Endothelial cell of umbilical vein (primary cell): ENCODE measurements around the gene CXXC4. TPM values are rescaled to one million over a fixed set of nuclear protein-coding genes. Genes with fewer than 3 reads are reported as not detected.

Experiments used
- BruUV-seq: library from RNA; stranded (reverse); fragments of 400-500 nt; replicated peaks from 2 replicates; lab custom pipeline; 2021; lab: Mats Ljungman, UMichigan
- CTCF ChIA-PET: fragments of 300-600, 350-600 bp; sonication (Branson Sonifier 250); formaldehyde crosslinking; loops from one replicate; lab custom pipeline; 2021; ENCODE audit warnings: antibody characterized with exemption, inconsistent platforms; lab: Charles Lee
- POLR2A ChIA-PET: fragments of 300-600, 350-600 bp; sonication (Branson Sonifier 250); formaldehyde crosslinking; loops from one replicate; lab custom pipeline; 2021; ENCODE audit warnings: antibody characterized with exemption, inconsistent platforms; lab: Charles Lee
- DNase-seq: peaks from one replicate; pipeline ENCODE4 v3.0.0-alpha.2; 2011; ENCODE audit warnings: low read depth, low spot score
- FAIRE-seq: peaks from 2 replicates; lab custom pipeline; 2011; peaks lifted over from hg19 to GRCh38; lab: Jason Lieb, UNC
- H2AFZ ChIP-seq: 2 replicates; pipeline ENCODE4 v1.6.0; 2012; ENCODE audit warnings: low read depth, low read length, control low read depth, inconsistent platforms
- H3K27ac ChIP-seq: 2 replicates; pipeline ENCODE4 v1.5.1; 2011; ENCODE audit warnings: low read depth, mild to moderate bottlenecking, control low read depth, low read length, moderate library complexity; ENCODE audit not compliant: insufficient read depth
- H3K27me3 ChIP-seq, 2 experiments: 2 replicates each; pipeline versions ENCODE4 v1.6.0 to v1.6.1; 2011; ENCODE audit warnings: low read length in 2 of 2, mixed read lengths in 1 of 2; ENCODE audit not compliant: control insufficient read depth in 2 of 2, insufficient read depth in 2 of 2
- H3K36me3 ChIP-seq, 2 experiments: 2 replicates in 1 of 2; 3 replicates in 1 of 2; pipeline ENCODE4 v1.5.1; 2011; ENCODE audit warnings: low read length in 2 of 2, mild to moderate bottlenecking in 1 of 2, moderate library complexity in 1 of 2; ENCODE audit not compliant: control insufficient read depth in 2 of 2, insufficient read depth in 2 of 2; ENCODE audit errors: extremely low read depth in 1 of 2
- H3K4me1 ChIP-seq: 3 replicates; pipeline ENCODE4 v1.5.1; 2011; ENCODE audit warnings: mild to moderate bottlenecking, low read length; ENCODE audit not compliant: control insufficient read depth, insufficient read depth; ENCODE audit errors: extremely low read depth
- H3K4me2 ChIP-seq: 2 replicates; pipeline ENCODE4 v1.6.1; 2011; ENCODE audit warnings: low read length, control low read depth, mixed read lengths; ENCODE audit not compliant: insufficient read depth
- H3K4me3 ChIP-seq, 3 experiments: fragments of 200-600 bp in 1 of 3; sonication (generic), shearing (Covaris generic) in 1 of 3; replicated peaks in 1 of 3; 2 replicates each; pipeline ENCODE4 v1.5.1; 2011 to 2016; ENCODE audit warnings: control low read depth in 3 of 3, low read length in 3 of 3, mild to moderate bottlenecking in 2 of 3, inconsistent platforms in 1 of 3, low read depth in 1 of 3, moderate library complexity in 1 of 3; ENCODE audit not compliant: insufficient read depth in 1 of 3
- H3K79me2 ChIP-seq: 2 replicates; pipeline ENCODE4 v1.6.0; 2012; ENCODE audit warnings: low read length, inconsistent platforms; ENCODE audit not compliant: control insufficient read depth, insufficient read depth
- H3K9ac ChIP-seq: replicated peaks from 2 replicates; pipeline ENCODE3; 2011; ENCODE audit warnings: low read length, control low read depth; ENCODE audit not compliant: insufficient read depth; ENCODE audit errors: extremely low read depth
- H3K9me1 ChIP-seq: replicated peaks from 3 replicates; pipeline ENCODE4 v1.6.0; 2011; ENCODE audit warnings: mild to moderate bottlenecking, low read length; ENCODE audit not compliant: control insufficient read depth, insufficient read depth; ENCODE audit errors: extremely low read depth
- H3K9me3 ChIP-seq: replicated peaks from 2 replicates; pipeline ENCODE4 v1.5.1; 2012; ENCODE audit warnings: low read length, inconsistent platforms; ENCODE audit not compliant: control insufficient read depth, insufficient read depth
- H4K20me1 ChIP-seq: replicated peaks from 2 replicates; pipeline ENCODE3; 2011; ENCODE audit warnings: mild to moderate bottlenecking, low read length; ENCODE audit not compliant: control insufficient read depth, insufficient read depth; ENCODE audit errors: extremely low read depth
- EZH2 ChIP-seq: IDR thresholded peaks from 2 replicates; pipeline ENCODE4 v1.6.1; 2012; ENCODE audit warnings: borderline replicate concordance, low read depth, mild to moderate bottlenecking, moderate library complexity, low read length, inconsistent platforms; ENCODE audit not compliant: severe bottlenecking
- FOS ChIP-seq: IDR thresholded peaks from 2 replicates; pipeline ENCODE4 v1.6.1; 2011; ENCODE audit warnings: mild to moderate bottlenecking, low read length, moderate library complexity, borderline replicate concordance; ENCODE audit not compliant: insufficient read depth
- GATA2 ChIP-seq: IDR thresholded peaks from 2 replicates; pipeline ENCODE4 v1.7.0; 2011; ENCODE audit warnings: low read depth, mild to moderate bottlenecking, moderate library complexity, mixed read lengths, low read length; ENCODE audit not compliant: insufficient read length, insufficient read depth
- JUN ChIP-seq: IDR thresholded peaks from 2 replicates; pipeline ENCODE4 v1.6.1; 2011; ENCODE audit warnings: borderline replicate concordance, low read depth; ENCODE audit not compliant: insufficient read length, insufficient read depth
- MAX ChIP-seq: IDR thresholded peaks from 2 replicates; pipeline ENCODE4 v1.6.1; 2011; ENCODE audit not compliant: insufficient read depth, insufficient read length
- MYC ChIP-seq: IDR thresholded peaks from one replicate; pipeline ENCODE4 v1.6.1; 2011; ENCODE audit warnings: mild to moderate bottlenecking, low read depth, low read length
- POLR2A ChIP-seq: IDR thresholded peaks from 2 replicates; pipeline ENCODE4 v1.6.1; 2012; ENCODE audit warnings: low read depth, mild to moderate bottlenecking, control low read depth, low read length
- POLR2AphosphoS5 ChIP-seq: IDR thresholded peaks from 2 replicates; pipeline ENCODE4 v1.6.1; 2012; ENCODE audit warnings: low read depth, mild to moderate bottlenecking, control low read depth, low read length, moderate library complexity; ENCODE audit not compliant: insufficient read depth
- dilution Hi-C: fragments of 300-500 bp; cut with MboI; formaldehyde crosslinking; loops from one replicate; pipeline ENCODE4 v1.15.0; 2019; ENCODE audit warnings: low sequenced_read_pairs; ENCODE audit not compliant: extremely low pct_ligation_motif_present
- intact Hi-C: fragments of 100-400 bp; cut with micrococcal nuclease; formaldehyde crosslinking; loops from one replicate; pipeline ENCODE4 v1.10.0; 2022
- polyA plus RNA-seq, 4 experiments: library from polyadenylated mRNA; depleted of rRNA in 3 of 4; stranded (reverse) in 3 of 4; unstranded in 1 of 4; fragments of >200 nt; gene quantifications; 2 replicates each; pipeline versions ENCODE4 v1.2.1 to v1.2.3, GENCODE V29; 2011 to 2012; ENCODE audit warnings: missing spikeins in 1 of 4
- total RNA-seq: library from RNA; stranded (reverse); gene quantifications from 2 replicates; pipeline ENCODE4 v1.2.3, GENCODE V29; 2021
- TF ChIP-seq, protein P1 (sequence below), 2 donors: IDR thresholded peaks; 1 replicate in 1 of 2; 2 replicates in 1 of 2; pipeline ENCODE4 v1.5.1; 2011; ENCODE audit warnings: low read length in 2 of 2, mild to moderate bottlenecking in 2 of 2, moderate library complexity in 2 of 2, control low read depth in 1 of 2, inconsistent platforms in 1 of 2, low read depth in 1 of 2; ENCODE audit not compliant: insufficient read depth in 1 of 2; ENCODE audit errors: extremely low read depth in 1 of 2

The CXXC4 gene
- total and polyA plus RNA-seq, 2 donors (not counting 3 experiments of a cell fraction or from before 2014, with no cell fraction given) = not detected

DNA sequence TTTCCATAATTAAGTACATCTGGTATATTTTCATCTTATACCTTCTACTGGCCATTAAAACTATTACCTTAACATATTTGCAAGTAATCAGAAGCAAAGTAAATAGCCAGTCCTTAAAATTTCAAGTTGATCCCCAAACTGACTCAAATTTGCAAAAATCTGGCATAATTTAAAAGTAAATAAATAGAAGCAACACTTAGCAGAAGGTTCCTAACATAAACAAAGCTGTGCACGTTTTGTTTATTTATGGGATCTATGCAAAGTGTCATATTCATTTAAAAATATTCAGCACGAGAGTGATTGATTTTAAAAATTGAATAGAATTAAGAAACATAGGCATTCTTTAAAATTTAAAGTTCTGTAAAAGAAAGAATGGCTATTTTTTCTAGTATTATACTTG is 9.8 kb upstream of the CXXC4 start:
- intact Hi-C loops (no loop called here), dilution Hi-C loops (no loop called here)
- Histone ChIP-seq H3K9me1 (no peaks in the 10 kb centered on the region), H3K27ac (no peak overlapping the region), H3K9me3 (no peaks in the 10 kb centered on the region), H3K27me3 (peaks cover 0 to 3% of the 10 kb centered on the region in 2 experiments), H3K4me3 (no peak overlapping the region), H4K20me1 (no peaks in the 10 kb centered on the region), H3K4me1 (no peaks in the 10 kb centered on the region), H2AFZ (no peak overlapping the region), H3K79me2 (no peaks in the 10 kb centered on the region), H3K4me2 (no peak overlapping the region), H3K36me3 (no peaks in the 10 kb centered on the region), H3K9ac (no peak overlapping the region)
- DNase-seq (no peak), FAIRE-seq (no peak)
- POLR2A ChIA-PET = no interaction called here
- no peak for TF ChIP-seq POLR2AphosphoS5
- TF ChIP-seq MYC = no peak
- TF ChIP-seq, protein P1, sequence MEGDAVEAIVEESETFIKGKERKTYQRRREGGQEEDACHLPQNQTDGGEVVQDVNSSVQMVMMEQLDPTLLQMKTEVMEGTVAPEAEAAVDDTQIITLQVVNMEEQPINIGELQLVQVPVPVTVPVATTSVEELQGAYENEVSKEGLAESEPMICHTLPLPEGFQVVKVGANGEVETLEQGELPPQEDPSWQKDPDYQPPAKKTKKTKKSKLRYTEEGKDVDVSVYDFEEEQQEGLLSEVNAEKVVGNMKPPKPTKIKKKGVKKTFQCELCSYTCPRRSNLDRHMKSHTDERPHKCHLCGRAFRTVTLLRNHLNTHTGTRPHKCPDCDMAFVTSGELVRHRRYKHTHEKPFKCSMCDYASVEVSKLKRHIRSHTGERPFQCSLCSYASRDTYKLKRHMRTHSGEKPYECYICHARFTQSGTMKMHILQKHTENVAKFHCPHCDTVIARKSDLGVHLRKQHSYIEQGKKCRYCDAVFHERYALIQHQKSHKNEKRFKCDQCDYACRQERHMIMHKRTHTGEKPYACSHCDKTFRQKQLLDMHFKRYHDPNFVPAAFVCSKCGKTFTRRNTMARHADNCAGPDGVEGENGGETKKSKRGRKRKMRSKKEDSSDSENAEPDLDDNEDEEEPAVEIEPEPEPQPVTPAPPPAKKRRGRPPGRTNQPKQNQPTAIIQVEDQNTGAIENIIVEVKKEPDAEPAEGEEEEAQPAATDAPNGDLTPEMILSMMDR (IDR thresholded peaks at IDR 0.05; ENCODE audit: extremely low read depth in 1 of 2, insufficient read depth in 1 of 2, low read depth in 1 of 2, low read length in 2 of 2) = no peak
- no peak for TF ChIP-seq EZH2
- TF ChIP-seq MAX = no peak
- no peak for TF ChIP-seq POLR2A
- no peak for TF ChIP-seq FOS
- no peak for TF ChIP-seq JUN
- no peak for TF ChIP-seq GATA2
- CTCF ChIA-PET = no interaction called here
- BruUV-seq = no TSS peak
